Sigmoid colon (tissue), 3 donors: ENCODE results near the gene LENG9.

ENCODE experiments used
- CTCF ChIP-seq, 4 experiments: fragments of 450-650 bp in 3 of 4; fragments of 200-600 bp in 1 of 4; IDR thresholded peaks; one replicate each; pipeline ENCODE4 v1.5.1; 2016 to 2019; ENCODE audit warnings: antibody characterized with exemption in 4 of 4, mild to moderate bottlenecking in 3 of 4, moderate library complexity in 2 of 4
- POLR2A ChIP-seq, 2 donors: fragments of 450-650 bp; IDR thresholded peaks; one replicate each; pipeline ENCODE4 v1.6.1; 2016; ENCODE audit warnings: antibody characterized with exemption in 2 of 2, mild to moderate bottlenecking in 2 of 2, moderate library complexity in 2 of 2

DNA sequence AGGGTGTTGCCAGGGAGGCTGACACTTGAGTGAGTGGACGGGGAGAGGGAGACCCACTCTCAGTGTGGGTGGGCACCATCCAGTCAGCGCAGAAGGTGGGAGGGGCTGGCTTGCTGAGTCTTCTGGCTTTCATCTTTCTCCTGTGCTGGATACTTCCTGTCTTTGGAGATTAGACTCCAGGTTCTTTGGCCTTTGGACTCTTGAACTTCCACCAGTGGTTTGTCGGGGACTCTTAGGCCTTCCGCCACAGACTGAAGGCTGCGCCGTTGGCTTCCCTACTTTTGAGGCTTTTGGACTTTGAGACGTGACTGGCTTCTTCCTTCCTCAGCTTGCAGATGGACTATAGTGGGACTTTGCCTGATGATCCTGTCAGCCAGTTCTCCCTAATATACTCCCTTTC is 18.8 kb downstream of the LENG9 start:
- TF ChIP-seq POLR2A (IDR thresholded peaks at IDR 0.05) (no peak), CTCF (IDR thresholded peaks at IDR 0.05) (no peak)
